NCI-H1694 treated with DMSO at 0.1 percent for 48 hours (cell line): ENCODE measurements around the gene RDH11.
"Not testable (repeated sequence)": the region's sequence is repeated elsewhere in the genome, so short reads cannot be mapped to it uniquely, and the experiment has no call there.

ENCODE experiments used
- DNase-seq: peaks from one replicate; lab custom pipeline; 2025; lab: John Stamatoyannopoulos, UW

RDH11 gene

GRCh38 chr14:67704484-67705089, 9.0 kb upstream of the RDH11 start:
- DNase-seq = peak; percentile 73

GRCh38 chr14:67703997-67704396, 8.4 kb upstream of the RDH11 start:
- no peak for DNase-seq

- DNase-seq = not testable (repeated sequence)
Measured at GRCh38 chr14:67701492-67701891, 5.9 kb upstream of the RDH11 start, which contains the start of gene RDH12. Gene RDH12, plus strand, starts transcription at chr14:67701886. Its CDS starts 20,757 bp downstream, at chr14:67722643.

- DNase-seq = no peak
Measured at GRCh38 chr14:67698179-67698578, 2.6 kb upstream of the RDH11 start.

- DNase-seq = no peak
Measured at GRCh38 chr14:67697006-67697405, 1.4 kb upstream of the RDH11 start.

GRCh38 chr14:67694791-67695393, 672 bp downstream of the RDH11 start:
- DNase-seq = peak; percentile 71

- DNase-seq = no peak
Measured at GRCh38 chr14:67690011-67690410, 5.6 kb downstream of the RDH11 start.

GRCh38 chr14:67683842-67684241, 11.7 kb downstream of the RDH11 start:
- DNase-seq = no peak

GRCh38 chr14:67680941-67681340, 14.6 kb downstream of the RDH11 start:
- no peak for DNase-seq

GRCh38 chr14:67680121-67680602, 15.4 kb downstream of the RDH11 start:
- DNase-seq = no peak

- DNase-seq = no peak
Measured at GRCh38 chr14:67679006-67679405, 16.6 kb downstream of the RDH11 start.

GRCh38 chr14:67675219-67675582, 20.4 kb downstream of the RDH11 start:
- no peak for DNase-seq

- peak; percentile 73 for DNase-seq
Measured at GRCh38 chr14:67674480-67675218, 20.9 kb downstream of the RDH11 start, which contains the start of gene VTI1B. Gene VTI1B, minus strand, starts transcription at chr14:67674632. Its CDS starts 143 bp downstream, at chr14:67674489.

- peak; percentile 61 for DNase-seq
Measured at GRCh38 chr14:67674139-67674479, 21.5 kb downstream of the RDH11 start.

GRCh38 chr14:67673451-67673850, 22.1 kb downstream of the RDH11 start:
- DNase-seq = no peak

GRCh38 chr14:67668559-67668958, 27.0 kb downstream of the RDH11 start:
- no peak for DNase-seq

GRCh38 chr14:67666750-67667449, 28.7 kb downstream of the RDH11 start:
- peak; percentile 69 for DNase-seq

- no peak for DNase-seq
Measured at GRCh38 chr14:67665868-67666267, 29.7 kb downstream of the RDH11 start.

GRCh38 chr14:67663633-67664032, 31.9 kb downstream of the RDH11 start:
- DNase-seq = no peak

- no peak for DNase-seq
Measured at GRCh38 chr14:67653651-67654280, 41.8 kb downstream of the RDH11 start.

- DNase-seq = no peak
Measured at GRCh38 chr14:67652189-67652588, 43.4 kb downstream of the RDH11 start.

GRCh38 chr14:67650694-67651093, 44.9 kb downstream of the RDH11 start:
- DNase-seq = no peak
